CD8-positive, alpha-beta memory T cell (primary cell): ENCODE results near the gene CALY. TPM values are rescaled to one million over a fixed set of nuclear protein-coding genes. Genes with fewer than 3 reads are reported as not detected.
"Not testable (repeated sequence)": the region's sequence is repeated elsewhere in the genome, so short reads cannot be mapped to it uniquely, and the experiment has no call there.

ENCODE experiments used
- CTCF ChIA-PET: fragments of 350-600 bp; sonication (Branson Sonifier 250); formaldehyde crosslinking; loops from one replicate; lab custom pipeline; 2021; ENCODE audit warnings: antibody characterized with exemption; lab: Charles Lee
- POLR2A ChIA-PET: fragments of 350-600 bp; sonication (Branson Sonifier 250); formaldehyde crosslinking; loops from one replicate; lab custom pipeline; 2021; ENCODE audit warnings: antibody characterized with exemption; lab: Charles Lee
- DNase-seq, 5 donors: peaks; one replicate each; pipeline versions ENCODE4 v3.0.0 to v3.0.0-alpha.2; 2020 to 2022; ENCODE audit warnings: mixed read lengths in 1 of 5
- H3K27ac ChIP-seq: one replicate; pipeline ENCODE4 v1.7.0; 2013; ENCODE audit warnings: low read depth, mild to moderate bottlenecking, low read length, moderate library complexity
- H3K27me3 ChIP-seq: 2 replicates; pipeline ENCODE4 v1.7.0; 2013; ENCODE audit warnings: low read length, mild to moderate bottlenecking; ENCODE audit not compliant: insufficient read depth, poor library complexity, severe bottlenecking
- H3K36me3 ChIP-seq: 2 replicates; pipeline ENCODE4 v1.7.0; 2013; ENCODE audit warnings: mild to moderate bottlenecking, low read length, moderate library complexity; ENCODE audit not compliant: insufficient read depth
- H3K4me1 ChIP-seq: 2 replicates; pipeline ENCODE4 v1.7.0; 2013; ENCODE audit warnings: mild to moderate bottlenecking, low read length, moderate library complexity; ENCODE audit not compliant: insufficient read depth
- H3K4me3 ChIP-seq: 2 replicates; pipeline ENCODE4 v1.7.0; 2013; ENCODE audit warnings: mild to moderate bottlenecking, low read length
- H3K9me3 ChIP-seq: 2 replicates; pipeline ENCODE4 v1.7.0; 2013; ENCODE audit warnings: mild to moderate bottlenecking, low read length
- H3K27ac Mint-ChIP-seq, 8 donors: one replicate each; pipeline ENCODE4 v1.8.0; 2020 to 2021; ENCODE audit warnings: mixed read lengths in 8 of 8, mild to moderate bottlenecking in 6 of 8, inconsistent platforms in 3 of 8, moderate library complexity in 3 of 8
- H3K27me3 Mint-ChIP-seq, 2 donors: one replicate each; pipeline ENCODE4 v1.8.0; 2020 to 2021; ENCODE audit warnings: mixed read lengths in 2 of 2, mild to moderate bottlenecking in 1 of 2, moderate library complexity in 1 of 2
- H3K36me3 Mint-ChIP-seq, 3 donors: one replicate each; pipeline ENCODE4 v1.8.0; 2020 to 2021; ENCODE audit warnings: mixed read lengths in 3 of 3, inconsistent platforms in 1 of 3, mild to moderate bottlenecking in 1 of 3
- H3K4me1 Mint-ChIP-seq, 3 donors: one replicate each; pipeline ENCODE4 v1.8.0; 2020 to 2021; ENCODE audit warnings: mixed read lengths in 3 of 3, inconsistent platforms in 1 of 3, mild to moderate bottlenecking in 1 of 3
- H3K4me3 Mint-ChIP-seq, 7 donors: one replicate each; pipeline ENCODE4 v1.8.0; 2020 to 2021; ENCODE audit warnings: mixed read lengths in 7 of 7, mild to moderate bottlenecking in 6 of 7, moderate library complexity in 4 of 7, inconsistent platforms in 2 of 7
- H3K9me3 Mint-ChIP-seq, 5 donors: one replicate each; pipeline ENCODE4 v1.8.0; 2020 to 2022; ENCODE audit warnings: mixed read lengths in 5 of 5, mild to moderate bottlenecking in 3 of 5, moderate library complexity in 2 of 5, inconsistent platforms in 1 of 5
- polyA plus RNA-seq: library from polyadenylated mRNA; unstranded; fragments of 300-500 nt; fragmentation: Illumina TruSeq; gene quantifications from one replicate; pipeline ENCODE4 v1.2.3, GENCODE V29; 2021
- total RNA-seq, 2 experiments: library from RNA; stranded (reverse); gene quantifications; one replicate each; pipeline ENCODE4 v1.2.3, GENCODE V29; 2021

The CALY gene
- total and polyA plus RNA-seq, 3 experiments from 2014 or later, result 0.83 to 1.3 (median 0.92) TPM

- no peaks in the 10 kb centered on the region for H3K36me3 ChIP-seq
- H3K27ac ChIP-seq, result no peak overlapping the region
- Mint-ChIP-seq H3K9me3 (no peaks in the 10 kb centered on the region), H3K36me3 (no peaks in the 10 kb centered on the region), H3K27ac (peak overlapping the region in 1 of 8 donors; percentile 60), H3K4me1 (peaks cover 4 to 19% (median 4%) of the 10 kb centered on the region in 3 donors), H3K4me3 (peak overlapping the region in 4 of 7 donors; percentile 20 to 85 (median 44)), H3K27me3 (peaks cover 18 to 41% of the 10 kb centered on the region in 2 donors)
- DNase-seq, result peak in 1 of 5 donors; percentile 37
- H3K9me3 ChIP-seq, result no peaks in the 10 kb centered on the region
- peaks cover 19% of the 10 kb centered on the region for H3K4me1 ChIP-seq
- peaks cover 39% of the 10 kb centered on the region for H3K27me3 ChIP-seq
- H3K4me3 ChIP-seq, result peak overlapping the region; percentile 4
- CTCF ChIA-PET, result interaction anchor here (0.8 to 2.7 kb wide), 4 partner anchors 7 to 37 kb away, joined by 3 to 12 read pairs (median 5); partner anchors contain the start of gene CALY
- POLR2A ChIA-PET, result interaction anchor here (0.6 to 1.5 kb wide), 2 partner anchors 9 to 25 kb away, joined by 3 to 4 read pairs; no protein-coding TSS in a partner anchor
Measured at GRCh38 chr10:133324857-133325260, 11.8 kb downstream of the CALY start.

DNA sequence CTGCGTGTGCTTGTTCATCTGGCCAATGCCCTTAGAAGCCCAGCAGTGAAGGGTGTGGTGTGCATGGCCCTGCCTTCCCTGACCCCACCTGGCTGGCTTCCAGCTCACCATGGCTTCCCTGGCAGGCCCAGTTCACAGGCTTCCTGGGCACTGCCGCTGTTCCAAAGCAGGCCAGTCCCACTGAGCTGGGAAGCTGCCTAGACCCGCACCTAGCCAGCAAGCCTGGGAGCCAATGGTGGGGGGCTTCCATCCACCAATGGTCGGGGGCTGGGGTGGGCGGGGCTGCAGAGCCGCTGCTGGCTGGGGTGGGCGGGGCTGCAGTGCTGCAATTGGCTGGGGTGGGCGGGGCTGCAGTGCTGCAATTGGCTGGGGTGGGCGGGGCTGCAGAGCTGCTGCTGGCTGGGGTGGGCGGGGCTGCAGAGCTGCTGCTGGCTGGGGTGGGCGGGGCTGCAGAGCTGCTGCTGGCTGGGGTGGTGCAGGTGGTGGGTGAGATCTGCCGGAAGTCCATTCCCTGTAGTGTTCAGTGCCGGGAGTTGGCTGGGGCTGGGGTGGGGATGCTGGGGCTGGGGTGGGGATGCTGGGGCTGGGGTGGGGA is 12.4 kb downstream of the CALY start:
- ChIA-PET POLR2A (interaction anchor here (0.6 to 1.5 kb wide), 2 partner anchors 8 to 25 kb away, joined by 3 to 4 read pairs; no protein-coding TSS in a partner anchor), CTCF (interaction anchor here (0.7 to 2.7 kb wide), 5 partner anchors 8 to 37 kb away, joined by 3 to 12 read pairs (median 5); partner anchors contain the start of gene CALY)
- Histone ChIP-seq H3K9me3 (no peaks in the 10 kb centered on the region), H3K36me3 (no peaks in the 10 kb centered on the region), H3K27me3 (peaks cover 36% of the 10 kb centered on the region), H3K4me3 (no peak overlapping the region), H3K4me1 (peaks cover 13% of the 10 kb centered on the region), H3K27ac (no peak overlapping the region)
- peak; percentile 46 to 75 (median 55) for DNase-seq
- Mint-ChIP-seq H3K4me3 (no peak overlapping the region), H3K27ac (no peak overlapping the region), H3K36me3 (no peaks in the 10 kb centered on the region), H3K4me1 (peaks cover 1 to 15% (median 3%) of the 10 kb centered on the region in 3 donors), H3K9me3 (no peaks in the 10 kb centered on the region), H3K27me3 (peaks cover 14 to 39% of the 10 kb centered on the region in 2 donors)

- H3K27ac ChIP-seq, H3K9me3 ChIP-seq, H3K27ac Mint-ChIP-seq, POLR2A ChIA-PET, H3K4me3 Mint-ChIP-seq, H3K4me3 ChIP-seq, DNase-seq, H3K36me3 Mint-ChIP-seq, H3K9me3 Mint-ChIP-seq, H3K36me3 ChIP-seq: not testable (repeated sequence)
- Mint-ChIP-seq H3K4me1 (peaks cover 5 to 24% (median 7%) of the 10 kb centered on the region in 3 donors), H3K27me3 (peaks cover 9 to 26% of the 10 kb centered on the region in 2 donors)
- Histone ChIP-seq H3K27me3 (peaks cover 18% of the 10 kb centered on the region), H3K4me1 (peaks cover 12% of the 10 kb centered on the region)
- CTCF ChIA-PET, result interaction anchor here (1.3 to 2.7 kb wide), 3 partner anchors 8 to 15 kb away, joined by 3 to 14 read pairs (median 12); no protein-coding TSS in a partner anchor
Measured at GRCh38 chr10:133322064-133322709, 14.5 kb downstream of the CALY start.

DNA sequence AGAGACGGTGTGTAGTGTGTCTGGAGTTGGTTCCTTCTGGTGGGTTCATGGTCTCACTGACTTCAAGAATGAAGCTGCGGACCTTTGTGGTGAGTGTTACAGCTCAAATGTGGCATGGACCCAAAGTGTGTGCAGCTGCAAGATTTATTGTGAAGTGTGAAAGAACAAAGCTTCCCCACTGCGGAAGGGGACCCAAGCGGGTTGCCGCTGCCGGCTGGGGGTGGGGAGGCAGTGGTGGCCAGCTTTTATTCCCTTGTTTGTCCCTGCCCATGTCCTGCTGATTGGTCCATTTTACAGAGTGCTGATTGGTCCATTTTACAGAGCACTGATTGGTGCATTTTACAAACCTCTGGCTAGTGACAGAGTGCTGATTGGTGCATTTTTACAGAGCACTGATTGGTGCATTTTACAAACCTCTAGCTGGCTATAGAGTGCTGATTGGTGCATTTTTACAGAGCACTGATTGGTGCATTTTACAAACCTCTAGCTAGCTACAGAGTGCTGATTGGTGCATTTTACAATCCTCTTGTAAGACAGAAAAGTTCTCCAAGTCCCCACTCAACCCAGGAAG is 15.8 kb downstream of the CALY start:
- Mint-ChIP-seq H3K4me1 (peaks cover 5 to 21% (median 7%) of the 10 kb centered on the region in 3 donors), H3K27me3 (peaks cover 6 to 15% of the 10 kb centered on the region in 2 donors)
- H3K27ac Mint-ChIP-seq, H3K9me3 Mint-ChIP-seq, H3K4me3 ChIP-seq, H3K9me3 ChIP-seq, H3K27me3 ChIP-seq, H3K4me1 ChIP-seq, DNase-seq, H3K36me3 Mint-ChIP-seq, H3K36me3 ChIP-seq, H3K4me3 Mint-ChIP-seq, POLR2A ChIA-PET, H3K27ac ChIP-seq: not testable (repeated sequence)
- CTCF ChIA-PET, result interaction anchor here (1.1 to 2.6 kb wide), 4 partner anchors 9 to 177 kb away, joined by 3 to 14 read pairs (median 4); no protein-coding TSS in a partner anchor

- CTCF ChIA-PET, result interaction anchor here (0.6 to 1.6 kb wide), 7 partner anchors 9 to 191 kb away, joined by 3 to 4 read pairs (median 3); partner anchors contain the start of gene CALY
- Histone ChIP-seq H3K4me1 (no peaks in the 10 kb centered on the region), H3K36me3 (no peaks in the 10 kb centered on the region), H3K4me3 (peak overlapping the region; percentile 34), H3K9me3 (no peaks in the 10 kb centered on the region), H3K27me3 (no peaks in the 10 kb centered on the region), H3K27ac (no peak overlapping the region)
- Mint-ChIP-seq H3K4me3 (peak overlapping the region in 6 of 7 donors; percentile 43 to 74 (median 66)), H3K36me3 (peaks cover 0 to 2% (median 0%) of the 10 kb centered on the region in 3 donors), H3K27me3 (peaks cover 5 to 11% of the 10 kb centered on the region in 2 donors), H3K27ac (peak overlapping the region in 1 of 8 donors; percentile 22), H3K9me3 (no peaks in the 10 kb centered on the region), H3K4me1 (peaks cover 5 to 12% (median 6%) of the 10 kb centered on the region in 3 donors)
- peak; percentile 56 to 77 (median 61) for DNase-seq
- POLR2A ChIA-PET, result no interaction called here
Measured at GRCh38 chr10:133318494-133319127, 18.1 kb downstream of the CALY start.

GRCh38 chr10:133316732-133317131 is 20.0 kb downstream of the CALY start:
- Mint-ChIP-seq H3K4me1 (peaks cover 5 to 12% (median 6%) of the 10 kb centered on the region in 3 donors), H3K27me3 (peaks cover 4 to 11% of the 10 kb centered on the region in 2 donors), H3K36me3 (peaks cover 0 to 14% (median 6%) of the 10 kb centered on the region in 3 donors), H3K9me3 (no peaks in the 10 kb centered on the region), H3K4me3 (no peak overlapping the region), H3K27ac (no peak overlapping the region)
- DNase-seq, result no peak
- H3K4me1 ChIP-seq, result no peaks in the 10 kb centered on the region
- H3K27ac ChIP-seq, result no peak overlapping the region
- ChIA-PET POLR2A (no interaction called here), CTCF (interaction anchor here (4.1 kb wide), 1 partner anchor 12 kb away, joined by 17 read pairs; no protein-coding TSS in a partner anchor)
- no peaks in the 10 kb centered on the region for H3K9me3 ChIP-seq
- no peak overlapping the region for H3K4me3 ChIP-seq
- H3K36me3 ChIP-seq, result peaks cover 8% of the 10 kb centered on the region
- no peaks in the 10 kb centered on the region for H3K27me3 ChIP-seq

- POLR2A ChIA-PET, result interaction anchor here (0.7 kb wide), 1 partner anchor 8 kb away, joined by 3 read pairs; no protein-coding TSS in a partner anchor
- CTCF ChIA-PET, result interaction anchor here (1.1 to 4.1 kb wide), 2 partner anchors 13 to 59 kb away, joined by 3 to 17 read pairs; no protein-coding TSS in a partner anchor
- no peak overlapping the region for H3K4me3 ChIP-seq
- H3K4me1 ChIP-seq, result no peaks in the 10 kb centered on the region
- no peaks in the 10 kb centered on the region for H3K27me3 ChIP-seq
- peak overlapping the region in 1 of 8 donors; percentile 19 for H3K27ac Mint-ChIP-seq
- no peak overlapping the region for H3K27ac ChIP-seq
- H3K27me3 Mint-ChIP-seq, result peaks cover 4 to 11% of the 10 kb centered on the region in 2 donors
- DNase-seq, result no peak
- H3K9me3 ChIP-seq, result no peaks in the 10 kb centered on the region
- H3K4me1 Mint-ChIP-seq, result peaks cover 5 to 12% (median 6%) of the 10 kb centered on the region in 3 donors
- peak overlapping the region in 2 of 7 donors; percentile 42 to 79 for H3K4me3 Mint-ChIP-seq
- H3K36me3 ChIP-seq, result peaks cover 12% of the 10 kb centered on the region
- no peaks in the 10 kb centered on the region for H3K9me3 Mint-ChIP-seq
- peaks cover 0 to 18% (median 6%) of the 10 kb centered on the region in 3 donors for H3K36me3 Mint-ChIP-seq
Measured at GRCh38 chr10:133316266-133316665, 20.4 kb downstream of the CALY start.
